HEK293T (cell line): Measurements from ENCODE around the gene RFX3.

ENCODE experiments used
- BHLHE40 ChIP-seq: fragments of 450-650 bp; IDR thresholded peaks from 2 replicates; pipeline ENCODE4 v1.6.1; 2016; ENCODE audit warnings: mild to moderate bottlenecking, moderate library complexity, borderline replicate concordance
- CTBP1 ChIP-seq: fragments of 450-650 bp; IDR thresholded peaks from 2 replicates; pipeline ENCODE4 v1.6.1; 2016; ENCODE audit warnings: borderline replicate concordance
- ELF4 ChIP-seq: fragments of 450-650 bp; IDR thresholded peaks from 2 replicates; pipeline ENCODE4 v1.6.1; 2017; ENCODE audit warnings: antibody characterized with exemption
- FOXK2 ChIP-seq: fragments of 450-650 bp; IDR thresholded peaks from 2 replicates; pipeline ENCODE4 v1.6.1; 2016; ENCODE audit warnings: mild to moderate bottlenecking
- FOXM1 ChIP-seq: fragments of 450-650 bp; IDR thresholded peaks from 2 replicates; pipeline ENCODE4 v1.6.1; 2017; ENCODE audit warnings: mild to moderate bottlenecking, borderline replicate concordance
- HDGF ChIP-seq: fragments of 450-650 bp; IDR thresholded peaks from 2 replicates; pipeline ENCODE4 v1.6.1; 2017; ENCODE audit warnings: antibody characterized with exemption, borderline replicate concordance
- LEF1 ChIP-seq: fragments of 450-650 bp; IDR thresholded peaks from 2 replicates; pipeline ENCODE4 v1.6.1; 2017; ENCODE audit warnings: mild to moderate bottlenecking, borderline replicate concordance
- NFRKB ChIP-seq: fragments of 450-650 bp; IDR thresholded peaks from 2 replicates; pipeline ENCODE4 v1.6.1; 2016; ENCODE audit warnings: mild to moderate bottlenecking, moderate library complexity
- SP1 ChIP-seq: fragments of 450-650 bp; IDR thresholded peaks from 2 replicates; pipeline ENCODE4 v1.6.1; 2017
- SUZ12 ChIP-seq: fragments of 450-650 bp; IDR thresholded peaks from 2 replicates; pipeline ENCODE4 v1.6.1; 2016; ENCODE audit warnings: mild to moderate bottlenecking
- TARDBP ChIP-seq: fragments of 450-650 bp; IDR thresholded peaks from 2 replicates; pipeline ENCODE4 v1.6.1; 2016
- ZNF384 ChIP-seq: fragments of 450-650 bp; IDR thresholded peaks from 2 replicates; pipeline ENCODE4 v1.6.1; 2016
- TF ChIP-seq, protein P1 (sequence below): fragments of 450-650 bp; IDR thresholded peaks from 2 replicates; pipeline ENCODE4 v1.6.1; 2016

GRCh38 chr9:3513265-3513818 lies 12.5 kb downstream of the RFX3 start:
- TF ChIP-seq BHLHE40, result no peak
- TF ChIP-seq TARDBP, result no peak
- no peak for TF ChIP-seq CTBP1
- TF ChIP-seq SUZ12, result no peak
- no peak for TF ChIP-seq SP1
- TF ChIP-seq HDGF, result no peak
- TF ChIP-seq NFRKB, result no peak
- TF ChIP-seq LEF1, result no peak
- no peak for TF ChIP-seq ELF4
- no peak for TF ChIP-seq ZNF384
- no peak for TF ChIP-seq FOXK2
- no peak for TF ChIP-seq FOXM1
- TF ChIP-seq, protein P1, sequence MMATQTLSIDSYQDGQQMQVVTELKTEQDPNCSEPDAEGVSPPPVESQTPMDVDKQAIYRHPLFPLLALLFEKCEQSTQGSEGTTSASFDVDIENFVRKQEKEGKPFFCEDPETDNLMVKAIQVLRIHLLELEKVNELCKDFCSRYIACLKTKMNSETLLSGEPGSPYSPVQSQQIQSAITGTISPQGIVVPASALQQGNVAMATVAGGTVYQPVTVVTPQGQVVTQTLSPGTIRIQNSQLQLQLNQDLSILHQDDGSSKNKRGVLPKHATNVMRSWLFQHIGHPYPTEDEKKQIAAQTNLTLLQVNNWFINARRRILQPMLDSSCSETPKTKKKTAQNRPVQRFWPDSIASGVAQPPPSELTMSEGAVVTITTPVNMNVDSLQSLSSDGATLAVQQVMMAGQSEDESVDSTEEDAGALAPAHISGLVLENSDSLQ, result no peak
